GM12874 (cell line): ENCODE results near the gene SPECC1.

Source experiments
- TF ChIP-seq, protein P1 (sequence below): IDR thresholded peaks from 2 replicates; pipeline ENCODE4 v1.5.1; 2011; ENCODE audit warnings: low read depth, mild to moderate bottlenecking, control low read depth, low read length, moderate library complexity; ENCODE audit not compliant: insufficient read depth

Gene SPECC1

DNA sequence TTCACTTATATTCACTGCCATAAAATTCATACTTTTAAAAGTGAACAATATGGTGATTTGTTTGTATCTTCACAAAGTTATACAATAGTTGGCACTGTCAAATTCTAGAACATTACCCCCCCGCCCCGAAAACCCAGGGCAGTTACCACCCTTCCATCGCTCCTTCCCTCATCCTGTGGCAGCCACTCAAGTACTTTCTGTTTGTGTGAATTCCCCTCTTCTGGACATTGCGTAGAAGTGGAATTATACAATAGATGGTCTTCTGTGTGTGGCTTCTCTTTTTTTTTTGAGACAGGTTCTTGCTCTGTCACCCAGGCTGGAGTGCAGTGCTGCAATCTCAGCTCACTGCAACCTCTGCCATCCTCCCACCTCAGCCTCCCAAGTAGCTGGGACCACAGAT lies 58.6 kb downstream of the SPECC1 start:
- TF ChIP-seq, protein P1, sequence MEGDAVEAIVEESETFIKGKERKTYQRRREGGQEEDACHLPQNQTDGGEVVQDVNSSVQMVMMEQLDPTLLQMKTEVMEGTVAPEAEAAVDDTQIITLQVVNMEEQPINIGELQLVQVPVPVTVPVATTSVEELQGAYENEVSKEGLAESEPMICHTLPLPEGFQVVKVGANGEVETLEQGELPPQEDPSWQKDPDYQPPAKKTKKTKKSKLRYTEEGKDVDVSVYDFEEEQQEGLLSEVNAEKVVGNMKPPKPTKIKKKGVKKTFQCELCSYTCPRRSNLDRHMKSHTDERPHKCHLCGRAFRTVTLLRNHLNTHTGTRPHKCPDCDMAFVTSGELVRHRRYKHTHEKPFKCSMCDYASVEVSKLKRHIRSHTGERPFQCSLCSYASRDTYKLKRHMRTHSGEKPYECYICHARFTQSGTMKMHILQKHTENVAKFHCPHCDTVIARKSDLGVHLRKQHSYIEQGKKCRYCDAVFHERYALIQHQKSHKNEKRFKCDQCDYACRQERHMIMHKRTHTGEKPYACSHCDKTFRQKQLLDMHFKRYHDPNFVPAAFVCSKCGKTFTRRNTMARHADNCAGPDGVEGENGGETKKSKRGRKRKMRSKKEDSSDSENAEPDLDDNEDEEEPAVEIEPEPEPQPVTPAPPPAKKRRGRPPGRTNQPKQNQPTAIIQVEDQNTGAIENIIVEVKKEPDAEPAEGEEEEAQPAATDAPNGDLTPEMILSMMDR: no peak

DNA sequence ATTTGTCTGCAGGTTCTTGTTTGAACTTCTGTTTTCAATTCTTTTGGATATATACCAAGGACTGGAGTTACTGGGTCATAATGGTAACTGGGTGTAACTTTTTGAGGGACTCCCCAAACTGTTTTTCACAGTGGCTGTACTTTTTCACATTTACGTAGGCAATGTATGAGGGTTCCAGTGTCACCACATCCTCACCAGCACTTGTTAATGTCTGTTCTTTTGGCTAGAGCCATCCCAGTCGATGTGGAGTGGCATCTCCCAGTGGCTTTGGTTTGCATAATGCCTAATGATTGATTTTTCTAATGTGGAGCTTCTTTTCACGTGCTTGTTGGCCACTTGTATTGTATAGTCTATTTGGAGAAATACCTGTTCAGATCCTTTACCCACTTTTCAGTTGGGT lies 59.3 kb downstream of the SPECC1 start:
- TF ChIP-seq, protein P1: no peak

GRCh38 chr17:20071824-20072691 lies 62.9 kb downstream of the SPECC1 start:
- TF ChIP-seq, protein P1: no peak

DNA sequence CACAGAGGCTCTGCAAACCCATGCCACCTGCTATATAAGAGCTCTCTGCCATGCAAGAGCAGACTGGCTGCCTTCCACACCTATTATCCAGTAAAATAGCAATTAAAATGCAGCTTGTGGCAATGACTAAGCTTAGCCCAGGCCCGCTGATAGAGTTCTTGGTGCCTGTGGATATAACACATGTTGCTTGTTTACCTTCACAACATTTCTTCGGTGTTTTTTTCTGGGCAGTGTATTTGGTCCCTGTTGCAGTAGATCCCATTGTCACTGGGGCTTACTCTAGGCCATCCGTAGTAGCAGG lies 63.5 kb downstream of the SPECC1 start:
- TF ChIP-seq, protein P1: no peak

GRCh38 chr17:20073055-20073979 lies 64.2 kb downstream of the SPECC1 start:
- TF ChIP-seq, protein P1: no peak

- TF ChIP-seq, protein P1: no peak
These were observed 64.8 kb downstream of the SPECC1 start for GRCh38 chr17:20074001-20074400.

DNA sequence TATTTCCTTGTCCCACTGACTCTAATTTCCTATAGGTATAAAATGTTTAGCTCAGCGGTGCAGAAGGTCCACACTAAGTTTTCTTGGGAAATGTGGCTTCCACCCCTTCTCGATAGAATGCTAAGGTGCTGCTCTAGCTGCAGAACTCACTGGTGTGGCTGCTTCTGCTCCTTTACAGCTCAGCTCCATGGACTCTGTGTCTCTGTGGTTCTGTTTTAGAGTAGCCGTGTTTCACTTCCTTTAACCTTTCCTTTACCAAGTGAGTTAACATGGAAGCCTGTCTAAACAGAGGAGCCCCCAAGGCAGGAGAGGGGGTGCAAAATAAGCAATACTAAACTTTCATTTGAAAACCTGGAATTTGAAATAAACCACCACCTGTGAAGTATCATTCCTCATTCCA lies 65.3 kb downstream of the SPECC1 start:
- TF ChIP-seq, protein P1: no peak
